HepG2 (cell line): ENCODE measurements around the gene PANX1. TPM values are rescaled to one million over a fixed set of nuclear protein-coding genes. Genes with fewer than 3 reads are reported as not detected.

Experiments used
- ATAC-seq: fragments of 200-7000 bp; cut with Tn5 transposase; 3 replicates; pipeline ENCODE4 v1.9.1; 2020; ENCODE audit warnings: mild to moderate bottlenecking, moderate library complexity
- BruUV-seq: library from RNA; stranded (reverse); fragments of 400-500 nt; replicated peaks from 2 replicates; lab custom pipeline; 2021; lab: Mats Ljungman, UMichigan
- CTCF ChIA-PET: fragments of 300-600 bp; formaldehyde crosslinking; extraction: SDS; loops from one replicate; lab custom pipeline; 2021; ENCODE audit warnings: low total read pairs, inconsistent platforms, low intra/inter-chr PET ratio; lab: Yijun Ruan, JAX
- POLR2A ChIA-PET: fragments of 350-600 bp; sonication (Branson Sonifier 250); formaldehyde crosslinking; loops from one replicate; lab custom pipeline; 2020; ENCODE audit warnings: antibody characterized with exemption, inconsistent platforms; lab: Yijun Ruan, JAX
- DNase-seq: peaks from one replicate; pipeline ENCODE4 v3.0.0-alpha.2; 2015; ENCODE audit warnings: low spot score
- FAIRE-seq: peaks from 3 replicates; lab custom pipeline; 2011; peaks lifted over from hg19 to GRCh38; lab: Jason Lieb, UNC
- H2AFZ ChIP-seq: one replicate; pipeline ENCODE4 v1.6.1; 2011; ENCODE audit warnings: low read length, inconsistent platforms
- H3K27ac ChIP-seq: fragments of 300-600 bp; 3 replicates; pipeline ENCODE4 v1.8.0; 2011; ENCODE audit warnings: mixed run types, mild to moderate bottlenecking, mixed read lengths, low read length, inconsistent platforms; ENCODE audit not compliant: insufficient read depth; ENCODE audit errors: extremely low read length
- H3K27me3 ChIP-seq, 2 experiments: fragments of 200-600 bp in 1 of 2; 2 replicates in 1 of 2; 3 replicates in 1 of 2; pipeline versions ENCODE4 v1.6.0 to v1.8.0; 2011; ENCODE audit warnings: low read length in 2 of 2, mild to moderate bottlenecking in 2 of 2, moderate library complexity in 2 of 2, inconsistent platforms in 1 of 2; ENCODE audit not compliant: insufficient read depth in 2 of 2, control insufficient read depth in 1 of 2
- H3K36me3 ChIP-seq, 2 experiments: fragments of 200-600 bp in 1 of 2; replicated peaks in 1 of 2; 2 replicates in 1 of 2; 3 replicates in 1 of 2; pipeline versions ENCODE4 v1.5.1 to v1.8.0; 2011; ENCODE audit warnings: low read length in 2 of 2, inconsistent platforms in 1 of 2; ENCODE audit not compliant: insufficient read depth in 2 of 2, control insufficient read depth in 1 of 2
- H3K4me1 ChIP-seq: 2 replicates; pipeline ENCODE4 v1.5.1; 2012; ENCODE audit warnings: low read length, inconsistent platforms; ENCODE audit not compliant: insufficient read depth
- H3K4me2 ChIP-seq: 2 replicates; pipeline ENCODE4 v1.6.0; 2011; ENCODE audit warnings: low read depth, low read length, inconsistent platforms
- H3K4me3 ChIP-seq, 3 experiments: fragments of 200-600 bp in 1 of 3; sonication (generic), shearing (Covaris generic) in 1 of 3; replicated peaks in 1 of 3; 2 replicates each; pipeline ENCODE4 v1.5.1; 2011 to 2016; ENCODE audit warnings: low read length in 3 of 3, inconsistent platforms in 2 of 3, low read depth in 2 of 3, mild to moderate bottlenecking in 2 of 3, control low read depth in 1 of 3, mixed read lengths in 1 of 3; ENCODE audit not compliant: insufficient read depth in 1 of 3
- H3K79me2 ChIP-seq: one replicate; pipeline ENCODE4 v1.6.1; 2011; ENCODE audit warnings: low read length, inconsistent platforms; ENCODE audit not compliant: insufficient read depth
- H3K9ac ChIP-seq: 2 replicates; pipeline ENCODE4 v1.6.0; 2011; ENCODE audit warnings: mild to moderate bottlenecking, low read depth, low read length, inconsistent platforms; ENCODE audit not compliant: insufficient read depth
- H3K9me3 ChIP-seq: 2 replicates; pipeline ENCODE4 v1.5.1; 2012; ENCODE audit warnings: mild to moderate bottlenecking, low read length
- H4K20me1 ChIP-seq: 2 replicates; pipeline ENCODE4 v1.6.0; 2011; ENCODE audit warnings: inconsistent platforms, mild to moderate bottlenecking, low read length, moderate library complexity; ENCODE audit not compliant: insufficient read depth
- ATF3 ChIP-seq: sonication (generic); formaldehyde crosslinking; IDR thresholded peaks from 2 replicates; pipeline ENCODE4 v1.4.0; 2020; ENCODE audit warnings: missing genetic modification reagents
- GABPA ChIP-seq, 2 experiments: IDR thresholded peaks; 2 replicates each; pipeline ENCODE4 v1.6.1; 2011 to 2016; ENCODE audit warnings: low read depth in 2 of 2, low read length in 1 of 2, missing biosample characterization in 1 of 2, missing genetic modification characterization in 1 of 2
- GATAD1 ChIP-seq: IDR thresholded peaks from 2 replicates; pipeline ENCODE4 v1.6.1; 2016; ENCODE audit warnings: missing genetic modification reagents, missing compliant biosample characterization
- JUND ChIP-seq: sonication (generic); formaldehyde crosslinking; IDR thresholded peaks from 2 replicates; pipeline ENCODE4 v1.8.0; 2022; ENCODE audit warnings: mild to moderate bottlenecking, missing genetic modification reagents
- MXD3 ChIP-seq: IDR thresholded peaks from 2 replicates; pipeline ENCODE4 v1.6.1; 2016; ENCODE audit warnings: mild to moderate bottlenecking, missing biosample characterization, missing genetic modification reagents
- PBX2 ChIP-seq: IDR thresholded peaks from 2 replicates; pipeline ENCODE4 v1.6.1; 2016; ENCODE audit warnings: control low read depth
- POLR2AphosphoS2 ChIP-seq: IDR thresholded peaks from 2 replicates; pipeline ENCODE4 v1.6.1; 2011; ENCODE audit warnings: low read depth, low read length, improper control_type of control experiment
- RAD21 ChIP-seq: fragments of 450-650 bp; formaldehyde crosslinking; IDR thresholded peaks from 2 replicates; pipeline ENCODE4 v1.5.0; 2020; ENCODE audit warnings: mild to moderate bottlenecking
- TIGD3 ChIP-seq: sonication (generic); formaldehyde crosslinking; IDR thresholded peaks from 2 replicates; pipeline ENCODE4 v1.5.1; 2020; ENCODE audit warnings: mild to moderate bottlenecking, missing genetic modification reagents, borderline replicate concordance
- U2AF2 ChIP-seq: fragments of 200-400 bp; formaldehyde crosslinking; IDR thresholded peaks from 2 replicates; pipeline ENCODE4 v1.6.1; 2017; ENCODE audit warnings: low read depth, mild to moderate bottlenecking, low read length
- ZNF768 ChIP-seq: sonication (generic); formaldehyde crosslinking; IDR thresholded peaks from 2 replicates; pipeline ENCODE4 v1.4.0; 2020; ENCODE audit warnings: missing genetic modification reagents
- ZNF850 ChIP-seq: sonication (generic); formaldehyde crosslinking; conservative IDR thresholded peaks from 2 replicates; pipeline ENCODE4 v1.9.0; 2021; ENCODE audit warnings: mild to moderate bottlenecking, missing genetic modification reagents
- WGBS: methylation state at CpG from one replicate; pipeline ENCODE4 v1.1.6; 2017; ENCODE audit warnings: low lambda C conversion rate; 5-methylcytosine and 5-hydroxymethylcytosine counted together
- in situ Hi-C: cut with HindIII; loops from 2 replicates; pipeline ENCODE4 v1.10.0; 2017; ENCODE audit warnings: low pct_unique_long_range_greater_than_20kb; ENCODE audit not compliant: extremely low pct_ligation_motif_present
- intact Hi-C: fragments of 100-400 bp; cut with micrococcal nuclease; formaldehyde crosslinking; loops from one replicate; pipeline ENCODE4 v1.10.0; 2022; ENCODE audit not compliant: unreplicated experiment
- polyA plus RNA-seq, 8 experiments: library from polyadenylated mRNA; depleted of rRNA in 3 of 8; stranded (reverse) in 7 of 8; unstranded in 1 of 8; fragments of >200 nt; fragmentation: Illumina TruSeq in 4 of 8; extraction: Trizol in 4 of 8; gene quantifications; 2 replicates each; pipeline versions ENCODE4 v1.2.1 to v1.2.3, GENCODE V29; 2011 to 2016; ENCODE audit warnings: low read depth in 4 of 8, missing spikeins in 1 of 8, mixed read lengths in 1 of 8; ENCODE audit not compliant: insufficient read depth in 1 of 8
- total RNA-seq, 5 experiments: library from RNA; depleted of rRNA; stranded (reverse); fragments of >200 nt; fragmentation: Illumina TruSeq; extraction: Trizol; gene quantifications; 2 replicates each; pipeline ENCODE4 v1.2.3, GENCODE V29; 2016; ENCODE audit warnings: low read depth in 1 of 5

The PANX1 gene
- total and polyA plus RNA-seq, 2 of the 13 experiments (the other 11 are each of a cell fraction or from before 2014, with no cell fraction given) = 8.3 to 24.8 TPM

GRCh38 chr11:94090401-94090800 is 38.2 kb upstream of the PANX1 start:
- no TSS peak for BruUV-seq
- 13% methylated on average over 1 of the region's 1 CpG for WGBS
- ChIA-PET POLR2A (no interaction called here), CTCF (no interaction called here)
- no peaks in the 10 kb centered on the region for H4K20me1 ChIP-seq
- no peak overlapping the region for H3K27ac ChIP-seq
- no peaks in the 10 kb centered on the region for H3K36me3 ChIP-seq
- in situ Hi-C loops (no loop called here), intact Hi-C loops (no loop called here)
- no peaks in the 10 kb centered on the region for H3K79me2 ChIP-seq
- H3K4me1 ChIP-seq = no peaks in the 10 kb centered on the region
- no peak overlapping the region for H3K4me3 ChIP-seq
- no peak overlapping the region for H3K4me2 ChIP-seq
- no peak overlapping the region for H2AFZ ChIP-seq
- H3K9ac ChIP-seq = no peak overlapping the region
- FAIRE-seq (no peak), DNase-seq (peak; percentile 12), ATAC-seq (no peak)
- no peak for TF ChIP-seq ZNF768 (CRISPR knock-in tag)
- no peak for TF ChIP-seq ZNF850 (CRISPR knock-in tag)
- TF ChIP-seq MXD3 (CRISPR knock-in tag) = no peak
- no peak for TF ChIP-seq POLR2AphosphoS2
- no peak for TF ChIP-seq RAD21
- no peak for TF ChIP-seq U2AF2
- TF ChIP-seq TIGD3 (CRISPR knock-in tag) = no peak
- no peak for TF ChIP-seq GABPA (IDR thresholded peaks at IDR 0.05; ENCODE audit: low read depth, low read length)
- no peak for TF ChIP-seq GABPA (CRISPR knock-in tag; IDR thresholded peaks at IDR 0.05; ENCODE audit: low read depth)
- TF ChIP-seq PBX2 = no peak
- TF ChIP-seq JUND = no peak
- no peak for TF ChIP-seq GATAD1 (CRISPR knock-in tag)
- no peak for TF ChIP-seq ATF3 (CRISPR knock-in tag)
- H3K9me3 ChIP-seq = no peaks in the 10 kb centered on the region
- H3K27me3 ChIP-seq = no peaks in the 10 kb centered on the region
